Measurements from ENCODE around the gene KMT2E. TPM values are rescaled to one million over a fixed set of nuclear protein-coding genes. Genes with fewer than 3 reads are reported as not detected.
"Not testable (repeated sequence)": the region's sequence is repeated elsewhere in the genome, so short reads cannot be mapped to it uniquely, and the experiment has no call there.

The KMT2E gene
- total RNA-seq, 1 experiment from 2014 or later: 52.3 TPM

DNA sequence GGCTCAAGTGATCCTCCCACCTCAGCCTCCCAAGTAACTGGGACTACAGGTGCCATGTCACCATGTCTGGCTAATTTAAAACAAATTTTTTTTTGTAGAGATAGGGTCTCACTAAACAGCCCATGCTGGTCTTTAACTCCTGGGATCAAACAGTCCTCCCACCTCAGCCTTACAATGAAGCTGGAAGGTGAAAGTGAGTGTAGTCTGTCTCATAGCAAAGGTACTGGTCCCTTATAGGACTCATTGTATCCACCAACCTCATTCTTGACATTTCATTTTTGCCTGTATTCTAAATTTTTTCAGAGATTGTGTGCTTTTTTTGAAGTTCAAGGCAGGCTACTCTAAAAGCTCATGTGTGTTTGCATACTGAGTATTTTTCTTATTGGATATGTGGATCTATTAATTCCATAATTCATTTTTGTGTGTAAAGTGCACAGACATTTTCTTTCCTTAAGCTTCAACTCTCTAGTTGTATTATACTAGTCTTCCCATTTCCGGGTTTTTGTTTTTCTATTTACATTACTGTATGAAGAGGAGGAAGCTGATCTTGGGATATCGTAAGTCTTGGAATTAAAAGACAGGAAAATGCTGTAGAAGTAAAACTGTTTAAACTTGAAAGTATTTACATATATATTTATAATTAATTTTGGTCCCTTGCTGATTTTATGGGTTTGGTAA is 13.3 kb downstream of the KMT2E start (continued):
- TF ChIP-seq, protein P1, sequence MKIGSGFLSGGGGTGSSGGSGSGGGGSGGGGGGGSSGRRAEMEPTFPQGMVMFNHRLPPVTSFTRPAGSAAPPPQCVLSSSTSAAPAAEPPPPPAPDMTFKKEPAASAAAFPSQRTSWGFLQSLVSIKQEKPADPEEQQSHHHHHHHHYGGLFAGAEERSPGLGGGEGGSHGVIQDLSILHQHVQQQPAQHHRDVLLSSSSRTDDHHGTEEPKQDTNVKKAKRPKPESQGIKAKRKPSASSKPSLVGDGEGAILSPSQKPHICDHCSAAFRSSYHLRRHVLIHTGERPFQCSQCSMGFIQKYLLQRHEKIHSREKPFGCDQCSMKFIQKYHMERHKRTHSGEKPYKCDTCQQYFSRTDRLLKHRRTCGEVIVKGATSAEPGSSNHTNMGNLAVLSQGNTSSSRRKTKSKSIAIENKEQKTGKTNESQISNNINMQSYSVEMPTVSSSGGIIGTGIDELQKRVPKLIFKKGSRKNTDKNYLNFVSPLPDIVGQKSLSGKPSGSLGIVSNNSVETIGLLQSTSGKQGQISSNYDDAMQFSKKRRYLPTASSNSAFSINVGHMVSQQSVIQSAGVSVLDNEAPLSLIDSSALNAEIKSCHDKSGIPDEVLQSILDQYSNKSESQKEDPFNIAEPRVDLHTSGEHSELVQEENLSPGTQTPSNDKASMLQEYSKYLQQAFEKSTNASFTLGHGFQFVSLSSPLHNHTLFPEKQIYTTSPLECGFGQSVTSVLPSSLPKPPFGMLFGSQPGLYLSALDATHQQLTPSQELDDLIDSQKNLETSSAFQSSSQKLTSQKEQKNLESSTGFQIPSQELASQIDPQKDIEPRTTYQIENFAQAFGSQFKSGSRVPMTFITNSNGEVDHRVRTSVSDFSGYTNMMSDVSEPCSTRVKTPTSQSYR (CRISPR knock-in tag; IDR thresholded peaks at IDR 0.05): no peak

DNA sequence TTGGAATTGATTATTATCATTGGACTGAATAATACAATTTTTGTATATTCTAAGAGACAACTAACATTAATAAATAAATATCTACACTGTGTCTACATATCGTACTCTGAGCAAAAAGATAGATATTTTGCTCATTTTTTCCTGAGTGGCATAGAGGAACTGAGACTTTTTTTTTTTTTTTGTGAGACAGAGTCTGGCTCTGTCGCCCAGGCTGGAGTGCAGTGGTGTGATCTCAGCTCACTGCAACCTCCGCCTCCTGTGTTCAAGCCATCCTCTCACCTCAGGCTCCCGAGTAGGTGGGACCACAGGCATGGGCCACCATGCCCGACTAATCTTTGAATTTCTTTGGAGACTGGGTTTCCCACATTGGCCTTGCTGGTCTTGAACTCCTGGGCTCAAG is 14.0 kb downstream of the KMT2E start:
- Mint-ChIP-seq H3K4me1 (peaks cover 37% of the 10 kb centered on the region), H3K36me3 (no peaks in the 10 kb centered on the region), H3K27me3 (ENCODE audit: low read depth) (no peaks in the 10 kb centered on the region), H3K27ac (no peak overlapping the region), H3K4me3 (no peak overlapping the region), H3K9me3 (no peaks in the 10 kb centered on the region)
- DNase-seq (ENCODE audit: low spot score) (no peak), ATAC-seq (no peak)
- TF ChIP-seq OVOL2 (CRISPR knock-in tag; IDR thresholded peaks at IDR 0.05; ENCODE audit: borderline replicate concordance) (no peak), FOXP1 (CRISPR knock-in tag; IDR thresholded peaks at IDR 0.05; ENCODE audit: borderline replicate concordance) (no peak), CREM (CRISPR knock-in tag; IDR thresholded peaks at IDR 0.05) (no peak), CREB1 (CRISPR knock-in tag; IDR thresholded peaks at IDR 0.05) (no peak), ESRRA (CRISPR knock-in tag; IDR thresholded peaks at IDR 0.05; ENCODE audit: borderline replicate concordance) (no peak), ELF4 (CRISPR knock-in tag; IDR thresholded peaks at IDR 0.05; ENCODE audit: low read depth) (no peak), SMAD3 (CRISPR knock-in tag; IDR thresholded peaks at IDR 0.05; ENCODE audit: borderline replicate concordance) (no peak), ZNF219 (CRISPR knock-in tag; IDR thresholded peaks at IDR 0.05; ENCODE audit: borderline replicate concordance) (no peak), RELA (CRISPR knock-in tag; IDR thresholded peaks at IDR 0.05; ENCODE audit: borderline replicate concordance) (no peak), ZNF232 (CRISPR knock-in tag; IDR thresholded peaks at IDR 0.05) (no peak)
- TF ChIP-seq, protein P2, sequence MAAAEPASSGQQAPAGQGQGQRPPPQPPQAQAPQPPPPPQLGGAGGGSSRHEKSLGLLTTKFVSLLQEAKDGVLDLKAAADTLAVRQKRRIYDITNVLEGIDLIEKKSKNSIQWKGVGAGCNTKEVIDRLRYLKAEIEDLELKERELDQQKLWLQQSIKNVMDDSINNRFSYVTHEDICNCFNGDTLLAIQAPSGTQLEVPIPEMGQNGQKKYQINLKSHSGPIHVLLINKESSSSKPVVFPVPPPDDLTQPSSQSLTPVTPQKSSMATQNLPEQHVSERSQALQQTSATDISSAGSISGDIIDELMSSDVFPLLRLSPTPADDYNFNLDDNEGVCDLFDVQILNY (CRISPR knock-in tag; IDR thresholded peaks at IDR 0.05): no peak
- TF ChIP-seq, protein P3, sequence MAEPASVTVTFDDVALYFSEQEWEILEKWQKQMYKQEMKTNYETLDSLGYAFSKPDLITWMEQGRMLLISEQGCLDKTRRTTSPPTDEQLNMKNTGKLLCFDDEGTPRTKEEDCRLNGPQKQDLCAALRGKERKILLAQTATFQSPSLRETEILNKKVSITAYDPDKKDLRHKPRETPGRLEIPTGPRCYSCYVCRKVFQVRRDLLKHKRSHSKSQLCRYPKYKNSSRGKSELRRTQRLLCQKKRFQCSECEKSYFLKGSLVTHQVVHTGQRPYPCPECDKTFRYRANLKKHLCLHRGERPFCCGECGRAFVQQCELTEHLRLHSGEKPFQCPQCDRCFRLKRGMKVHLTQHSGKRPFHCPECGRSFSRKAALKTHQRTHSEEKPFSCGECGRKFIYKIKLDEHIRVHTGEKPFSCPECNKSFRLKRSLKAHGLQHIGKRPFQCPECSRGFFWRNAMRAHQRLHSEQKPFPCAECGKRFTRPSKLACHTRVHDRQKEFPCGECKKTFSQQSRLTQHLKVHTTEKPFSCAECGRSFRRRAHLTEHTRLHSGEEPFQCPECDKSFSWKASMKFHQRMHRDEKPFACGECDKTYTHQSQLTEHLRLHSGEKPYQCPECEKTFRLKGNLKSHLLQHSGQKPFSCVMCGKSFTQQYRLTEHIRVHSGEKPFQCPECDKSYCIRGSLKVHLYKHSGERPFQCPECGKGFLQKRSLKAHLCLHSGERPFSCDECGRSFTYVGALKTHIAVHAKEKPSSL (CRISPR knock-in tag; conservative IDR thresholded peaks at IDR 0.05): no peak
- TF ChIP-seq, protein P4, sequence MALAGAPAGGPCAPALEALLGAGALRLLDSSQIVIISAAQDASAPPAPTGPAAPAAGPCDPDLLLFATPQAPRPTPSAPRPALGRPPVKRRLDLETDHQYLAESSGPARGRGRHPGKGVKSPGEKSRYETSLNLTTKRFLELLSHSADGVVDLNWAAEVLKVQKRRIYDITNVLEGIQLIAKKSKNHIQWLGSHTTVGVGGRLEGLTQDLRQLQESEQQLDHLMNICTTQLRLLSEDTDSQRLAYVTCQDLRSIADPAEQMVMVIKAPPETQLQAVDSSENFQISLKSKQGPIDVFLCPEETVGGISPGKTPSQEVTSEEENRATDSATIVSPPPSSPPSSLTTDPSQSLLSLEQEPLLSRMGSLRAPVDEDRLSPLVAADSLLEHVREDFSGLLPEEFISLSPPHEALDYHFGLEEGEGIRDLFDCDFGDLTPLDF (CRISPR knock-in tag; IDR thresholded peaks at IDR 0.05): no peak
- TF ChIP-seq, protein P5, sequence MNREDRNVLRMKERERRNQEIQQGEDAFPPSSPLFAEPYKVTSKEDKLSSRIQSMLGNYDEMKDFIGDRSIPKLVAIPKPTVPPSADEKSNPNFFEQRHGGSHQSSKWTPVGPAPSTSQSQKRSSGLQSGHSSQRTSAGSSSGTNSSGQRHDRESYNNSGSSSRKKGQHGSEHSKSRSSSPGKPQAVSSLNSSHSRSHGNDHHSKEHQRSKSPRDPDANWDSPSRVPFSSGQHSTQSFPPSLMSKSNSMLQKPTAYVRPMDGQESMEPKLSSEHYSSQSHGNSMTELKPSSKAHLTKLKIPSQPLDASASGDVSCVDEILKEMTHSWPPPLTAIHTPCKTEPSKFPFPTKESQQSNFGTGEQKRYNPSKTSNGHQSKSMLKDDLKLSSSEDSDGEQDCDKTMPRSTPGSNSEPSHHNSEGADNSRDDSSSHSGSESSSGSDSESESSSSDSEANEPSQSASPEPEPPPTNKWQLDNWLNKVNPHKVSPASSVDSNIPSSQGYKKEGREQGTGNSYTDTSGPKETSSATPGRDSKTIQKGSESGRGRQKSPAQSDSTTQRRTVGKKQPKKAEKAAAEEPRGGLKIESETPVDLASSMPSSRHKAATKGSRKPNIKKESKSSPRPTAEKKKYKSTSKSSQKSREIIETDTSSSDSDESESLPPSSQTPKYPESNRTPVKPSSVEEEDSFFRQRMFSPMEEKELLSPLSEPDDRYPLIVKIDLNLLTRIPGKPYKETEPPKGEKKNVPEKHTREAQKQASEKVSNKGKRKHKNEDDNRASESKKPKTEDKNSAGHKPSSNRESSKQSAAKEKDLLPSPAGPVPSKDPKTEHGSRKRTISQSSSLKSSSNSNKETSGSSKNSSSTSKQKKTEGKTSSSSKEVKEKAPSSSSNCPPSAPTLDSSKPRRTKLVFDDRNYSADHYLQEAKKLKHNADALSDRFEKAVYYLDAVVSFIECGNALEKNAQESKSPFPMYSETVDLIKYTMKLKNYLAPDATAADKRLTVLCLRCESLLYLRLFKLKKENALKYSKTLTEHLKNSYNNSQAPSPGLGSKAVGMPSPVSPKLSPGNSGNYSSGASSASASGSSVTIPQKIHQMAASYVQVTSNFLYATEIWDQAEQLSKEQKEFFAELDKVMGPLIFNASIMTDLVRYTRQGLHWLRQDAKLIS (CRISPR knock-in tag; IDR thresholded peaks at IDR 0.05; ENCODE audit: borderline replicate concordance): no peak
- TF ChIP-seq, protein P6, sequence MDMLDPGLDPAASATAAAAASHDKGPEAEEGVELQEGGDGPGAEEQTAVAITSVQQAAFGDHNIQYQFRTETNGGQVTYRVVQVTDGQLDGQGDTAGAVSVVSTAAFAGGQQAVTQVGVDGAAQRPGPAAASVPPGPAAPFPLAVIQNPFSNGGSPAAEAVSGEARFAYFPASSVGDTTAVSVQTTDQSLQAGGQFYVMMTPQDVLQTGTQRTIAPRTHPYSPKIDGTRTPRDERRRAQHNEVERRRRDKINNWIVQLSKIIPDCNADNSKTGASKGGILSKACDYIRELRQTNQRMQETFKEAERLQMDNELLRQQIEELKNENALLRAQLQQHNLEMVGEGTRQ (CRISPR knock-in tag; IDR thresholded peaks at IDR 0.05): no peak
- POLR2A ChIA-PET: interaction anchor here (0.6 to 0.9 kb wide), 3 partner anchors 15 to 558 kb away, joined by 3 to 4 read pairs (median 4); no protein-coding TSS in a partner anchor
- CTCF ChIA-PET: interaction anchor here (1.4 kb wide), 1 partner anchor 47 kb away, joined by 5 read pairs; no protein-coding TSS in a partner anchor

DNA sequence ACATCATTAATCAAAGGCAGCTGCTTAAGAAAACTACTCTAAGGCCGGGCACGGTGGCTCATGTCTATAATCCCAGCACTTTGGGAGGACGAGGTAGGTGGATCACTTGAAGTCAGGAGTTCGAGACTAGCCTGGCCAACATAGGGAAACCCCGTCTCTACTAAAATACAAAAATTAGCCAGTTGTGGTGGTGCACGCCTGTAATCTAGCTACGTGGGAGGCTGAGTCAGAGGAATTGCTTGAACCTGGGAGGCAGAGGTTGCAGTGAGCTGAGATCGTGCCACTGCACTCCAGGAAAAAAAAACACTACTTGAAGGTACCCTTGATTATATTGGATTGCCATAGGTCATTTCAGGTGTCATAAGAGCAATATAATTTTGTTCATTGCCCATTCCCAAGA is 14.9 kb downstream of the KMT2E start:
- POLR2A ChIA-PET: interaction anchor here (0.6 kb wide), 1 partner anchor 38 kb away, joined by 4 read pairs; no protein-coding TSS in a partner anchor
- H3K36me3 Mint-ChIP-seq; ATAC-seq; H3K27ac Mint-ChIP-seq; H3K27me3 Mint-ChIP-seq (ENCODE audit: low read depth); H3K9me3 Mint-ChIP-seq; H3K4me3 Mint-ChIP-seq; DNase-seq (ENCODE audit: low spot score): not testable (repeated sequence)
- H3K4me1 Mint-ChIP-seq: peaks cover 32% of the 10 kb centered on the region
- CTCF ChIA-PET: interaction anchor here (1.4 kb wide), 1 partner anchor 48 kb away, joined by 5 read pairs; no protein-coding TSS in a partner anchor
